ENCODE measurements around the gene TTC7B.

TTC7B gene

DNA sequence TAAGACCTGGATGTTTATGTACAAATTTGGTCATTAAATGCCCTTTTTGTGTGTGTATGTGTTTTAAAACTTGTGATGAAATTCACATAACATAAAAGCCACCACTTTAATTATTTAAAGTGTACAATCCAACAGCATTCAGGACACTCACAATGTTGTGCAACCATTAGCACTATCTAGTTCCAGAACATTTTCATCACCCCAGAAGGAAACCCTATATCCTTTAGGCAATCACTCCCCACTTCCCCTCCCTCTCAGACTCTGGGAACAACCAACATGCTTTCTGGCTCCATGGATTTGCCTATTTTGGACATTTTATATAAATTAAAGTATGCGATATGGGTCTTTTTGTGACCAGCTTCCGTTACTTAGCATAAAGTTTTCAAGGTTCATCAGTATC, 124.6 kb downstream of the TTC7B start:
- TF ChIP-seq, protein P1, sequence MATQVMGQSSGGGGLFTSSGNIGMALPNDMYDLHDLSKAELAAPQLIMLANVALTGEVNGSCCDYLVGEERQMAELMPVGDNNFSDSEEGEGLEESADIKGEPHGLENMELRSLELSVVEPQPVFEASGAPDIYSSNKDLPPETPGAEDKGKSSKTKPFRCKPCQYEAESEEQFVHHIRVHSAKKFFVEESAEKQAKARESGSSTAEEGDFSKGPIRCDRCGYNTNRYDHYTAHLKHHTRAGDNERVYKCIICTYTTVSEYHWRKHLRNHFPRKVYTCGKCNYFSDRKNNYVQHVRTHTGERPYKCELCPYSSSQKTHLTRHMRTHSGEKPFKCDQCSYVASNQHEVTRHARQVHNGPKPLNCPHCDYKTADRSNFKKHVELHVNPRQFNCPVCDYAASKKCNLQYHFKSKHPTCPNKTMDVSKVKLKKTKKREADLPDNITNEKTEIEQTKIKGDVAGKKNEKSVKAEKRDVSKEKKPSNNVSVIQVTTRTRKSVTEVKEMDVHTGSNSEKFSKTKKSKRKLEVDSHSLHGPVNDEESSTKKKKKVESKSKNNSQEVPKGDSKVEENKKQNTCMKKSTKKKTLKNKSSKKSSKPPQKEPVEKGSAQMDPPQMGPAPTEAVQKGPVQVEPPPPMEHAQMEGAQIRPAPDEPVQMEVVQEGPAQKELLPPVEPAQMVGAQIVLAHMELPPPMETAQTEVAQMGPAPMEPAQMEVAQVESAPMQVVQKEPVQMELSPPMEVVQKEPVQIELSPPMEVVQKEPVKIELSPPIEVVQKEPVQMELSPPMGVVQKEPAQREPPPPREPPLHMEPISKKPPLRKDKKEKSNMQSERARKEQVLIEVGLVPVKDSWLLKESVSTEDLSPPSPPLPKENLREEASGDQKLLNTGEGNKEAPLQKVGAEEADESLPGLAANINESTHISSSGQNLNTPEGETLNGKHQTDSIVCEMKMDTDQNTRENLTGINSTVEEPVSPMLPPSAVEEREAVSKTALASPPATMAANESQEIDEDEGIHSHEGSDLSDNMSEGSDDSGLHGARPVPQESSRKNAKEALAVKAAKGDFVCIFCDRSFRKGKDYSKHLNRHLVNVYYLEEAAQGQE (IDR thresholded peaks at IDR 0.05; ENCODE audit: insufficient read depth in 1 of 2, low read depth in 2 of 2, low read length in 2 of 2): no peak
- TF ChIP-seq POLR2AphosphoS5 (IDR thresholded peaks at IDR 0.05; ENCODE audit: low read depth, low read length) (no peak), SIN3A (IDR thresholded peaks at IDR 0.05; ENCODE audit: borderline replicate concordance, insufficient read depth, low read length) (no peak)

DNA sequence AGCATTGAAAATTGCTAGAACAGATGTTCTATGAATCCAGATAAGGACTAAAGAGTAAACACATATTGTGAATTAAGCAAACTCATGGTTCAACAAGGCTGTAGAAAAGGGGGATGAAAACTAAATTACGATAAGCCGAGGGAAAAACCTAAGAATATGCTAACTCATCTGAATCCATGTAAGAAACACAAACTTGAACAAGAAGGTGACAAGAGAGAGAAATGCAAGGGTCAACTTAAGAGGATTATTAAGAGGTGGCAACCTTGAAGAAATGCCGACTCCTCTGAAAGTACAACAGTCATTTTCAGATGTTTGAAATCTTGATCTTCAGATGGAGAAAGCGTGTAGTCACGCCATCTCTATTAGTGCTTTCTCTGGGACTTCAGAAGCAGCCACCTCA, 128.6 kb downstream of the TTC7B start:
- TF ChIP-seq, protein P1 (IDR thresholded peaks at IDR 0.05; ENCODE audit: insufficient read depth in 1 of 2, low read depth in 2 of 2, low read length in 2 of 2): no peak

DNA sequence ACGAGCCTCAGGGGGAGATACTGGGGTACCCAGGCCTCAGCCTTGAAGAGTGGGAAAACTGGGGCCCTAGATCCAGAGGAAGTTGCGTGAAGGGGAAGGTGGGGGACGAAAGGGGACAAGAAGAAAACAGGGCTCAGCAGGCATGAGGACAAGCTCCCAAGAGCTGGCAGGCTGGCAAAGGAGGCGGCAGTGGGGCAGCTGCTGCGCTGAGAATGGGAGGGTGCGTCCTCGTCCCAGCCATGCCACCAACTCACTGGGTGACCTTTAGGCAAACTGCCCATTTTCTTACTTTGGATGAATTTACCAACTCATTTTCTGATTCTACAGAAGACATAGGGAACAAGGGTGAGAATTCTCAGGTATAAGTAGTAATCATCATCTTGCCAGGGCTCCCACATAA, 133.6 kb downstream of the TTC7B start:
- TF ChIP-seq, protein P1 (IDR thresholded peaks at IDR 0.05; ENCODE audit: insufficient read depth in 1 of 2, low read depth in 2 of 2, low read length in 2 of 2): no peak

DNA sequence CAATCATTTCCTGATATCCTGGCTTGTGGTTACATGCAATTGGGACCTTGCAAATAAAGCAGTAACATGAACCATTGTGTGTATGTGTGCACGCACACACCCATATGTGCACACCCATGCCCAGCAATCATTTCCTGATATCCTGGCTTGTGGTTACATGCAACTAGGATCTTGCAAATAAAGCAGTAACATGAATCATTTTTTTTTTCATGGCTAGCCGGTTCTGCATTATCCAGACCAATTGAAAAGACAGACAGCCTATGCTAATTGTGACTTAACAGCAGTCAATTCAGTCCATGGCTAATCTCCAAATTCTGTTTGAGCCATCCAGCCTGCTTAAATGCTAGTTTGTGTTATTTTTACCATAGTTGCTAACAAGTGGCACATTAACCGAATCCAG, 134.3 kb downstream of the TTC7B start:
- no peak for TF ChIP-seq FOXP2 (optimal IDR thresholded peaks at IDR 0.05; ENCODE audit: borderline replicate concordance, extremely low read depth, extremely low read length, insufficient read depth)
- no peak for TF ChIP-seq SIN3A (IDR thresholded peaks at IDR 0.05; ENCODE audit: borderline replicate concordance, insufficient read depth, low read length)
- TF ChIP-seq, protein P1 (IDR thresholded peaks at IDR 0.05; ENCODE audit: insufficient read depth in 1 of 2, low read depth in 2 of 2, low read length in 2 of 2): no peak
- TF ChIP-seq POLR2AphosphoS5 (IDR thresholded peaks at IDR 0.05; ENCODE audit: low read depth, low read length): no peak
- no peak for TF ChIP-seq TAF1 (IDR thresholded peaks at IDR 0.05; ENCODE audit: borderline replicate concordance, insufficient read depth, low read length)

DNA sequence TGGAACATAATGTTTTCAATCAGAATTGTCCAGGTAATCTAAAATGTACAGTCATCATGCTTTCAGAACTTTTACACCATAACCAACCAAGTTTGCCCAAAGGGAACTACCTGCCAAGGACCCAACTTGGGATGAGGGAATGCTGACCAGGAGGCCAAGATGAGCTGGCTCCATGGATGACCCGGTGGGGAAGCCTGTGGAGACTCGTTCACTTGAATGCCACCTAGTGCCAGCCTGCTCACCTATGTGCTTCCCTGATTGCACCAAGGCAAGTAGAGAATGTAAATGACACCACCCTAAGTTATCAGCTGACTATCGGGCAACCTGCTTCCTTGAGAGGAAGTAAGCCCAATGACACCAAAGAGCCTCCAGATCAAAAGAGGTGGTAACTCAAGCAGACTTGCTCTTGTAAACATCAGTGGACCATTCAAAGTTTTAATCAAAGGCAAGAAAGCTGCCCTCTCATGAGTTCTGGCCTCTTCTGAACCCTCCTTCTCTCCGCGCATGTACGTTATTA, 137.3 kb downstream of the TTC7B start:
- TF ChIP-seq, protein P1 (IDR thresholded peaks at IDR 0.05; ENCODE audit: insufficient read depth in 1 of 2, low read depth in 2 of 2, low read length in 2 of 2): no peak
- no peak for TF ChIP-seq POLR2AphosphoS5 (IDR thresholded peaks at IDR 0.05; ENCODE audit: low read depth, low read length)
- TF ChIP-seq SIN3A (IDR thresholded peaks at IDR 0.05; ENCODE audit: borderline replicate concordance, insufficient read depth, low read length): no peak
- TF ChIP-seq FOXP2 (optimal IDR thresholded peaks at IDR 0.05; ENCODE audit: borderline replicate concordance, extremely low read depth, extremely low read length, insufficient read depth): no peak
- no peak for TF ChIP-seq TAF1 (IDR thresholded peaks at IDR 0.05; ENCODE audit: borderline replicate concordance, insufficient read depth, low read length)
